Adrenal gland (tissue), 12 donors: Measurements from ENCODE around the gene HLCS. TPM values are rescaled to one million over a fixed set of nuclear protein-coding genes. Genes with fewer than 3 reads are reported as not detected.
A peak's percentile ranks its signal among the peaks of the same experiment; 100 is the strongest.

ENCODE experiments used
- DNase-seq, 7 donors: peaks; one replicate each; pipeline ENCODE4 v3.0.0-alpha.2; 2019 to 2020
- H3K27ac ChIP-seq, 5 donors: fragments of 200-600 bp; sonication (generic) in 4 of 5; 1 replicate in 3 of 5; 2 replicates in 2 of 5; pipeline versions ENCODE4 v1.5.1 to v1.8.0; 2016 to 2020; ENCODE audit warnings: mild to moderate bottlenecking in 1 of 5
- H3K27me3 ChIP-seq: fragments of 200-600 bp; 2 replicates; pipeline ENCODE4 v1.8.0; 2021
- H3K36me3 ChIP-seq, 2 donors: fragments of 200-600 bp; replicated peaks in 1 of 2; 1 replicate in 1 of 2; 2 replicates in 1 of 2; pipeline versions ENCODE4 v1.5.1 to v1.8.0; 2018 to 2022
- H3K4me1 ChIP-seq, 2 donors: fragments of 200-600 bp; replicated peaks in 1 of 2; 1 replicate in 1 of 2; 2 replicates in 1 of 2; pipeline versions ENCODE4 v1.5.1 to v1.8.0; 2018 to 2021
- H3K4me3 ChIP-seq, 4 donors: fragments of 200-600 bp; sonication (generic) in 3 of 4; one replicate each; pipeline ENCODE4 v1.5.1; 2016 to 2018
- H3K9me3 ChIP-seq, 3 donors: fragments of 200-600 bp; sonication (generic) in 1 of 3; replicated peaks in 1 of 3; 1 replicate in 2 of 3; 2 replicates in 1 of 3; pipeline versions ENCODE4 v1.5.1 to v1.8.0; 2016 to 2021
- CTCF ChIP-seq, 6 experiments: fragments of 450-650 bp in 4 of 6; fragments of 200-600 bp in 2 of 6; sonication (generic) in 1 of 6; IDR thresholded peaks; 1 replicate in 5 of 6; 2 replicates in 1 of 6; pipeline versions ENCODE4 v1.5.1 to v1.8.0; 2016 to 2021; ENCODE audit warnings: antibody characterized with exemption in 6 of 6, mild to moderate bottlenecking in 2 of 6, moderate library complexity in 1 of 6
- POLR2A ChIP-seq, 2 donors: fragments of 450-650 bp; IDR thresholded peaks; one replicate each; pipeline ENCODE4 v1.6.1; 2017; ENCODE audit warnings: antibody characterized with exemption in 2 of 2, mild to moderate bottlenecking in 2 of 2, moderate library complexity in 1 of 2
- WGBS, 4 donors: extraction: QIAGEN DNeasy Blood & Tissue Kit in 2 of 4; methylation state at CpG; one replicate each; pipeline versions ENCODE4 v1.1.5 to v1.1.7; 2013 to 2017; 5-methylcytosine and 5-hydroxymethylcytosine counted together
- intact Hi-C, 2 donors: fragments of 100-400 bp; cut with DNase I; formaldehyde crosslinking; loops; one replicate each; pipeline versions ENCODE4 v1.14.1 to v1.15.0; 2022 to 2023
- polyA plus RNA-seq, 3 donors: library from polyadenylated mRNA; stranded (reverse); fragments of 200-250 nt in 2 of 3; fragments of 350-450 nt in 1 of 3; fragmentation: Illumina TruSeq in 1 of 3; extraction: RNeasy Lipid Tissue Mini Kit (QIAGEN cat#74804) in 1 of 3; gene quantifications; one replicate each; pipeline ENCODE4 v1.2.3, GENCODE V29; 2013 to 2014
- total RNA-seq, 9 donors: library from RNA; depleted of rRNA in 4 of 9; stranded (reverse); fragments of >200 nt in 4 of 9; fragments of 120-200 nt in 1 of 9; fragmentation: NEBNext Ultra II Directional in 1 of 9; extraction: Animal tissue kit (Norgen Biotek cat#: 25700) in 1 of 9; gene quantifications; one replicate each; pipeline versions ENCODE4 v1.1.0 to v1.2.4, GENCODE V29; 2013 to 2023
- donor health status: healthy with polysubstance abuse.
- donor health status: Bipolar disorder and iron deficiency.
- donor health status: DM: yes; HTN: yes; CAD: no.
- donor health status: DM: no; HTN: no; CAD: no.
- donor health status: DM: no; HTN: no; CAD: no.
- donor health status: DM: yes; HTN: yes; CAD: no.

The HLCS gene
- total and polyA plus RNA-seq, 12 donors, result 4.4 to 34.4 (median 19.8) TPM

- H3K36me3 ChIP-seq, result no peaks in the 10 kb centered on the region
- no peak for TF ChIP-seq POLR2A (IDR thresholded peaks at IDR 0.05)
- TF ChIP-seq CTCF (IDR thresholded peaks at IDR 0.05), result peak in 1 of 6 experiments; percentile 59
- H3K27me3 ChIP-seq, result peaks cover 5% of the 10 kb centered on the region
- no peaks in the 10 kb centered on the region for H3K9me3 ChIP-seq
- 4 to 71% (median 18%) methylated on average over 3 to 80 of the region's 80 CpGs for WGBS, 4 donors
- peaks cover 0 to 3% of the 10 kb centered on the region in 2 donors for H3K4me1 ChIP-seq
- H3K4me3 ChIP-seq, result peak overlapping the region in 2 of 4 donors; percentile 32 to 68
- DNase-seq, result peak; percentile 29 to 69 (median 49)
- H3K27ac ChIP-seq, result no peak overlapping the region
- intact Hi-C loops, result loop anchor here (5.0 to 10.0 kb wide), 2 partner anchors 109 to 177 kb away; no protein-coding TSS in a partner anchor
These were observed 218.6 kb downstream of the HLCS start for GRCh38 chr21:36747815-36748383.

GRCh38 chr21:36747041-36747814, 219.2 kb downstream of the HLCS start:
- Histone ChIP-seq H3K27ac (no peak overlapping the region), H3K4me3 (peak overlapping the region in 2 of 4 donors; percentile 9 to 51), H3K27me3 (peaks cover 5% of the 10 kb centered on the region), H3K36me3 (no peaks in the 10 kb centered on the region), H3K4me1 (peaks cover 0 to 3% of the 10 kb centered on the region in 2 donors), H3K9me3 (no peaks in the 10 kb centered on the region)
- no peak for TF ChIP-seq POLR2A (IDR thresholded peaks at IDR 0.05)
- no peak for TF ChIP-seq CTCF (IDR thresholded peaks at IDR 0.05)
- WGBS, 4 donors, result 10 to 45% (median 21%) methylated on average over 16 to 62 of the region's 62 CpGs
- intact Hi-C loops, result loop anchor here (5.0 to 10.0 kb wide), 2 partner anchors 110 to 178 kb away; no protein-coding TSS in a partner anchor
- DNase-seq, result peak in 1 of 7 donors; percentile 20

- no peak overlapping the region for H3K27ac ChIP-seq
- H3K4me3 ChIP-seq, result no peak overlapping the region
- H3K27me3 ChIP-seq, result peaks cover 5% of the 10 kb centered on the region
- H3K36me3 ChIP-seq, result no peaks in the 10 kb centered on the region
- no peaks in the 10 kb centered on the region for H3K9me3 ChIP-seq
- peaks cover 0 to 3% of the 10 kb centered on the region in 2 donors for H3K4me1 ChIP-seq
- TF ChIP-seq CTCF (IDR thresholded peaks at IDR 0.05) (no peak), POLR2A (IDR thresholded peaks at IDR 0.05) (no peak)
- intact Hi-C loops, result loop anchor here (5.0 to 10.0 kb wide), 2 partner anchors 112 to 179 kb away; no protein-coding TSS in a partner anchor
- 86 to 93% (median 89%) methylated on average over 5 of the region's 5 CpGs for WGBS, 4 donors
- DNase-seq, result no peak
These were observed 221.0 kb downstream of the HLCS start for GRCh38 chr21:36745459-36745858.

GRCh38 chr21:36744560-36745231, 221.8 kb downstream of the HLCS start:
- Histone ChIP-seq H3K9me3 (no peaks in the 10 kb centered on the region), H3K4me1 (peaks cover 0 to 3% of the 10 kb centered on the region in 2 donors), H3K36me3 (no peaks in the 10 kb centered on the region), H3K27ac (no peak overlapping the region), H3K27me3 (peaks cover 5% of the 10 kb centered on the region), H3K4me3 (no peak overlapping the region)
- TF ChIP-seq CTCF (IDR thresholded peaks at IDR 0.05) (no peak), POLR2A (IDR thresholded peaks at IDR 0.05) (no peak)
- intact Hi-C loops, result loop anchor here (5.0 to 10.0 kb wide), 2 partner anchors 113 to 180 kb away; no protein-coding TSS in a partner anchor
- 49 to 67% (median 60%) methylated on average over 19 to 30 of the region's 30 CpGs for WGBS, 4 donors
- peak in 4 of 7 donors; percentile 36 to 51 (median 42) for DNase-seq
